Activated naive CD4-positive, alpha-beta T cell (primary cell): ENCODE results near the gene VIPR2.
"Not testable (repeated sequence)": the region's sequence is repeated elsewhere in the genome, so short reads cannot be mapped to it uniquely, and the experiment has no call there.

Experiments used
- DNase-seq, 4 experiments: peaks; one replicate each; lab custom pipeline; 2025; lab: John Stamatoyannopoulos, UW

VIPR2 gene

GRCh38 chr7:158988996-158989395 lies 155.7 kb downstream of the VIPR2 start:
- DNase-seq: no peak

GRCh38 chr7:158988302-158988862 lies 156.3 kb downstream of the VIPR2 start:
- DNase-seq: no peak

GRCh38 chr7:158987691-158988090 lies 157.0 kb downstream of the VIPR2 start:
- DNase-seq: no peak

- no peak for DNase-seq
Observed at GRCh38 chr7:158985583-158985982, 159.1 kb downstream of the VIPR2 start.

- not testable (repeated sequence) for DNase-seq
Observed at GRCh38 chr7:158984007-158984406, 160.7 kb downstream of the VIPR2 start.

GRCh38 chr7:158982080-158982479 lies 162.6 kb downstream of the VIPR2 start:
- not testable (repeated sequence) for DNase-seq

- no peak for DNase-seq
Observed at GRCh38 chr7:158979635-158980351, 164.9 kb downstream of the VIPR2 start.

- no peak for DNase-seq
Observed at GRCh38 chr7:158979023-158979529, 165.6 kb downstream of the VIPR2 start.
